Measurements from ENCODE around the gene TFDP2.
"Not testable (repeated sequence)": the region's sequence is repeated elsewhere in the genome, so short reads cannot be mapped to it uniquely, and the experiment has no call there.

Gene TFDP2

DNA sequence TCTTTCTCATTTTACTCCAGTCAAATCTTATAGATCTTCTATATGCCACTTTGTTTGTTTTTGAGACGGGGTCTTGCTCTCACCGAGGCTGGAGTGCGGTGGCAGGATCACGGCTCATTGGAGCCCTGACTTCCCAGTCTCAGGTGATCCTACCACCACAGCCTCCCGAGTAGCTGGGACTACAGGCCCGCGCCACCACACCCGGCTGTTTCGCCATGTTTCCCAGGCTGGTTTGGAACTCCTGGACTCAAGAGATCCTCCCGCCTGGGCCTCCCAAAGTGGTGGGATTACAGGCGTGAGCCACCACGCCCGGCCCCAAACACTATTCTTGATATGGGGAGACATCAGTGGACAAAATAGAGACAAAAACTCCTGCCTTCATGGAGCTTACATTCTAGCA lies 927 bp upstream of the TFDP2 start:
- peaks cover 2% of the 10 kb centered on the region for H3K36me3 Mint-ChIP-seq (ENCODE audit: insufficient read depth)
- H3K27me3 Mint-ChIP-seq = no peaks in the 10 kb centered on the region
- peaks cover 19% of the 10 kb centered on the region for H3K4me1 Mint-ChIP-seq
- peak overlapping the region; percentile 87 for H3K4me3 Mint-ChIP-seq
- ATAC-seq (replicated peaks; ENCODE audit: extremely low read depth, poor library complexity, severe bottlenecking) (no peak), DNase-seq (ENCODE audit: low spot score in 2 of 2) (no peak)
- peak overlapping the region; percentile 89 for H3K27ac Mint-ChIP-seq (ENCODE audit: low read depth)
- no peaks in the 10 kb centered on the region for H3K9me3 Mint-ChIP-seq

DNA sequence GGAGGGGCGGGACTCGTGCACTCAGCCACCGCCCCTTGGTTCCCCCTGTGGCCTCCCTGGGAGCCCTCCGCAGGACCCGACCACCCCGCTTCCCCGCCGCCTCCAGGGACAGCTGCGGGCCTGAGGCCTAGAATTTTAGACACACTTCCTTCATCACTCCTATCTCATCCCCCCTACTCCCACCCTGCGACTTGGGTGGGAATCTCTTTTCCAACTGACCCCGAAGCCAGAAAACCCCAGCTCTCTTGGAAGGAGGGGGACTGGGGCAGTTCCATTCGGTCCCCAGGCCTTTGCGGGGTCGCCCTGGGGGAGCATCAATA lies 289 bp upstream of the TFDP2 start:
- H3K9me3 Mint-ChIP-seq = no peaks in the 10 kb centered on the region
- peaks cover 25% of the 10 kb centered on the region for H3K4me1 Mint-ChIP-seq
- ATAC-seq (replicated peaks; ENCODE audit: extremely low read depth, poor library complexity, severe bottlenecking) = no peak
- H3K4me3 Mint-ChIP-seq = peak overlapping the region; percentile 87
- H3K27ac Mint-ChIP-seq (ENCODE audit: low read depth) = peak overlapping the region; percentile 89
- no peak for DNase-seq (ENCODE audit: low spot score in 2 of 2)
- peaks cover 2% of the 10 kb centered on the region for H3K36me3 Mint-ChIP-seq (ENCODE audit: insufficient read depth)
- no peaks in the 10 kb centered on the region for H3K27me3 Mint-ChIP-seq

DNA sequence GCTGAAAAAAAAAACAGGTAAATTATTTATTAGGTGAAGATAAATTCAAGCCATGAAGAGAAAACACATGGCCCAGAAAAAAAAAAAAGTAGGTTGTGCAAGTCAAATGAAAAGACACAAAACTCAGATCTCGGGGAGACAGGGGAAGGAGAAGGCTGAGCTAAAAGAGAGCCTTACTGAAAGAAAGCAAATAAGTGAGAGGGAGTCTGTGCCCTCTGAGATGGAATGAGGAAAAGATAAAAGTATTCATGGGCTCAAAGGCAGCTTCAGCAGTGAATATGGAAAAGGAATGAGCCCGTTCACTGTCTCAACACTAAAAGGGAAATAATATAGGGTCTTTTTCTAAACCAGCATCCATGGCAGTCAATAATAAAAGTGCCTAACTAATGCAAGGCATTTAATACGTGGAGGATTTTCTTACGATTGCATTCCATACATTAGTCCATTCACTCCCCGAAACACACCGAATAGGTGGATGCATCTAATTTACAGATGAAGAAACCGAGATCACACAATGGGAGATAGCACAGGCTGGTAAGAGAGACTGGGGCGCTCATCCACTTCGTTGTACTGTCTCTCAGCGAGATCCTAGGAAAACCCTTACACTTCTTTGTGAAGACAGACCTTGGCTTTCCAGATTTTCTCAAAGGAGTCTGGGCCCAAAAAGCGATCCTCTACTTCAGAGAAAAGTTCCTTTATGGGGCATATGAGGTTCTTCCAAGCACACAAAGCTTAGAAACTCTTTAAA lies 1.1 kb downstream of the TFDP2 start:
- Mint-ChIP-seq H3K4me1 (peaks cover 27% of the 10 kb centered on the region), H3K36me3 (ENCODE audit: insufficient read depth) (peaks cover 2% of the 10 kb centered on the region), H3K27me3 (no peaks in the 10 kb centered on the region), H3K9me3 (no peaks in the 10 kb centered on the region), H3K4me3 (peak overlapping the region; percentile 87), H3K27ac (ENCODE audit: low read depth) (peak overlapping the region; percentile 89)
- DNase-seq (ENCODE audit: low spot score in 2 of 2) (no peak), ATAC-seq (replicated peaks; ENCODE audit: extremely low read depth, poor library complexity, severe bottlenecking) (no peak)

DNA sequence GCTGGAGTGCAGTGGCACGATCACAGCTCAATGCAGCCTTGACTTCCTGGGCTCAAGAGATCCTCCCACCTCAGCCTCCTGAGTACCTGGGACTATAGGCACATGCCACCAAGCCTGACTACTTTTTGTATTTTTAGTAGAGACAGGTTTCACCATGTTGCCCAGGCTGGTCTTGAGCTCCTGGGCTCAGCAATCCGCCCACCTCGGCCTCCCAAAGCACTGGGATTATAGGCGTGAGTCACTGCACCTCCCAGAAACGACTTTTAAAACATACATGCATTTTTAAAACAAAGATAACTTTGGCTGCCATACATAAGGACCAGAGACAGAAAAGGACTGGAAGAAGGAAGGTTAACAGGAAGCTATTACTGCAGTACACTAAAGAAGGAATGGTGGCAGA lies 4.8 kb downstream of the TFDP2 start:
- not testable (repeated sequence) for H3K27me3 Mint-ChIP-seq, H3K4me3 Mint-ChIP-seq
- peaks cover 11% of the 10 kb centered on the region for H3K36me3 Mint-ChIP-seq (ENCODE audit: insufficient read depth)

DNA sequence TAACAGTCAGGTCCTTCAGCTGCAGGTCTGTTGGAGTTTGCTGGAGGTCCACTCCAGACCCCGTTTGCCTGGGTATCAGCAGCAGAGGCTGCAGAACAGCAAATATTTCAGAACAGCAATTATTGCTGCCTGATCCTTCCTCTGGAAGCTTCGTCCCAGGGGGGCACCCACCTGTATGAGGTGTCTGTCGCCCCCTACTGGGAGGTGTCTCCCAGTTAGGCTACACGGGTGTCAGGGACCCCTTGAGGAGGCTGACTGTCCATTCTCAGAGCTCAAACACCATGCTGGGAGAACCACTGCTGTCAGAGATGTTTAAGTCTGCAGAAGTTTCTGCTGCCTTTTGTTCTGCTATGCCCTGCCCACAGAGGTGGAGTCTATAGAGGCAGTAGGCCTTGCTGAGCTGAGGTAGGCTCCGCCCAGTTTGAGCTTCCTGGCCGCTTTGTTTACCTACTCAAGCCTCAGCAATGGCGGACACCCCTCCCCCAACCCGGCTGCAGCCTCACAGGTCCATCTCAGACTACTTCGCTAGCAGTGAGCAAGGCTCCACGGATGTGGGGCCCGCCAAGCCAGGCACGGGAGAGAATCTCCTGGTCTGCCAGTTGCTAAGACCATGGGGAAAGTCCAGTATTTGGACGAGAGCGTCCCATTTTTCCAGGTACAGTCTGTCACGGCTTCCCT lies 8.6 kb downstream of the TFDP2 start:
- not testable (repeated sequence) for H3K27ac Mint-ChIP-seq (ENCODE audit: low read depth); ATAC-seq (replicated peaks; ENCODE audit: extremely low read depth, poor library complexity, severe bottlenecking); H3K9me3 Mint-ChIP-seq; DNase-seq (ENCODE audit: low spot score in 2 of 2); H3K27me3 Mint-ChIP-seq; H3K4me3 Mint-ChIP-seq
- peaks cover 36% of the 10 kb centered on the region for H3K4me1 Mint-ChIP-seq
- H3K36me3 Mint-ChIP-seq (ENCODE audit: insufficient read depth) = peaks cover 12% of the 10 kb centered on the region

More for the DNA sequence above, 4.8 kb downstream of the TFDP2 start:
- DNase-seq (ENCODE audit: low spot score in 2 of 2); H3K9me3 Mint-ChIP-seq; H3K27ac Mint-ChIP-seq (ENCODE audit: low read depth); ATAC-seq (replicated peaks; ENCODE audit: extremely low read depth, poor library complexity, severe bottlenecking): not testable (repeated sequence)
- peaks cover 34% of the 10 kb centered on the region for H3K4me1 Mint-ChIP-seq

DNA sequence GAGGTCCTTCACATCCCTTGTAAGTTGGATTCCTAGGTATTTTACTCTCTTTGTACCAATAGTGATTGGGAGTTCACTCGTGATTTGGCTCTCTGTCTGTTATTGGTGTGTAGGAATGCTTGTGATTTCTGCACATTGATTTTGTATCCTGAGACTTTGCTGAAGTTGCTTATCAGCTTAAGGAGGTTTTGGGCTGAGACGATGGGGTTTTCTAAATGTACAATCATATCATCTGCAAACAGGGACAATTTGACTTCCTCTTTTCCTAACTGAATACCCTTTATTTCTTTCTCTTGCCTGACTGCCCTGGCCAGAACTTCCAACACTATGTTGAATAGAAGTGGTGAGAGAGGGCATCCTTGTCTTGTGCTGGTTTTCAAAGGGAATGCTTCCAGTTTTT lies 12.3 kb downstream of the TFDP2 start:
- H3K27ac Mint-ChIP-seq (ENCODE audit: low read depth); ATAC-seq (replicated peaks; ENCODE audit: extremely low read depth, poor library complexity, severe bottlenecking); H3K9me3 Mint-ChIP-seq; DNase-seq (ENCODE audit: low spot score in 2 of 2); H3K27me3 Mint-ChIP-seq; H3K4me3 Mint-ChIP-seq; H3K36me3 Mint-ChIP-seq (ENCODE audit: insufficient read depth): not testable (repeated sequence)
- H3K4me1 Mint-ChIP-seq = peaks cover 28% of the 10 kb centered on the region

DNA sequence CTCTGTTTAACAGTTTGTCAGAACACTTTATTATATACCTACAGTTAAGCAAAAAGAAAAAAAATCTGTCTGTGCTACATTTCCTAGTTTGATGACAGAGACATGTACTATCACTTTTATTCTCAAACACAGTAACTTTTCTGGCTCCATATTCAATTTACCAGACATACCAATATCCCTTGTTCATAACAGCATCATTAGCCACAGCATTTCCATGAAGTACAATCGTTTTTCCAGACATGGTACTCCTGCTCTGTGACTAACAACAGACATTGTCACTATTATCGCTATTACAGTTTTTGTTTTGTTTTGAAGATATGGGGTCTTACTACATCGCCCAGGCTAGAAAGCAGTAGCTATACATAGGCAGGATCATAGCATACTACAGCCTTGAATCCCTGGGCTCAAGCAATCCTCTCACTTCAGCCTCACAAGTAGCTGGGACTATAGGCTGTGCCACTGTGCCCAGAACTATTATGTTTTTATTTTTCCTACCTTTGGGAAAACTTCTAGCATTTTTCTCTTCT lies 14.5 kb downstream of the TFDP2 start:
- ATAC-seq (replicated peaks; ENCODE audit: extremely low read depth, poor library complexity, severe bottlenecking) = no peak
- H3K36me3 Mint-ChIP-seq (ENCODE audit: insufficient read depth) = peaks cover 3% of the 10 kb centered on the region
- H3K4me3 Mint-ChIP-seq = no peak overlapping the region
- H3K27ac Mint-ChIP-seq (ENCODE audit: low read depth) = peak overlapping the region; percentile 65
- no peaks in the 10 kb centered on the region for H3K27me3 Mint-ChIP-seq
- H3K4me1 Mint-ChIP-seq = peaks cover 35% of the 10 kb centered on the region
- DNase-seq (ENCODE audit: low spot score in 2 of 2) = no peak
- H3K9me3 Mint-ChIP-seq = no peaks in the 10 kb centered on the region

DNA sequence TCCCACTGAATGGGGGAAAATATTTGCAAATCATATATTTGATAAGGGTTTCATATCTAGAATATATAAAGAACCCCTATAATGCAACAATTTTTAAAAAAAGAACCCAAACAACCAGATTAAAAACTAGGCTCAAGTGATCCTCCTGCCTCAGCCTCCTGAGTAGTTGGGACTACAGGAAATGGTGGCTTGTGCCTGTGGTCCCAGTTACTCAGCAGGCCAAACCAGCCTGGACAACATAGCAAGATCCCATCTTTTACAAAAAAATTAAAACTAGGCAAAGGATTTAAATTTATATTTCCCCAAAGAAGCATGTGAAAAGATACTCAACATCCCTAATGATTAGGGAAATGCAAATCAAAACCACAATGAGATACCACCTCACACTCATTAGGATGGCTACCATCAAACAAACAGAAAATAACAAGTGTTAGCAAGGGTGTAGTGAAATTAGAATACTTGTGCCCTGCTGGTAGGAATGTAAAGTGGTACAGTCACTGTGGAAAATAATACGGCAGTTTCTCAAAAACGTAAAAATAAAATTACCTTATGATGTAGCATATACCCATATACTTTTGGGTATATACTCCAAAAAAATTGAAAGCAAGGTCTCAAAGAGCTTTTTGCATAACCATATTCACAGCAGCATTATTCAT lies 19.7 kb downstream of the TFDP2 start:
- no peaks in the 10 kb centered on the region for H3K9me3 Mint-ChIP-seq
- DNase-seq (ENCODE audit: low spot score in 2 of 2) = no peak
- H3K4me1 Mint-ChIP-seq = peaks cover 22% of the 10 kb centered on the region
- H3K27ac Mint-ChIP-seq (ENCODE audit: low read depth) = no peak overlapping the region
- peaks cover 3% of the 10 kb centered on the region for H3K36me3 Mint-ChIP-seq (ENCODE audit: insufficient read depth)
- H3K4me3 Mint-ChIP-seq = no peak overlapping the region
- no peak for ATAC-seq (replicated peaks; ENCODE audit: extremely low read depth, poor library complexity, severe bottlenecking)
- no peaks in the 10 kb centered on the region for H3K27me3 Mint-ChIP-seq

DNA sequence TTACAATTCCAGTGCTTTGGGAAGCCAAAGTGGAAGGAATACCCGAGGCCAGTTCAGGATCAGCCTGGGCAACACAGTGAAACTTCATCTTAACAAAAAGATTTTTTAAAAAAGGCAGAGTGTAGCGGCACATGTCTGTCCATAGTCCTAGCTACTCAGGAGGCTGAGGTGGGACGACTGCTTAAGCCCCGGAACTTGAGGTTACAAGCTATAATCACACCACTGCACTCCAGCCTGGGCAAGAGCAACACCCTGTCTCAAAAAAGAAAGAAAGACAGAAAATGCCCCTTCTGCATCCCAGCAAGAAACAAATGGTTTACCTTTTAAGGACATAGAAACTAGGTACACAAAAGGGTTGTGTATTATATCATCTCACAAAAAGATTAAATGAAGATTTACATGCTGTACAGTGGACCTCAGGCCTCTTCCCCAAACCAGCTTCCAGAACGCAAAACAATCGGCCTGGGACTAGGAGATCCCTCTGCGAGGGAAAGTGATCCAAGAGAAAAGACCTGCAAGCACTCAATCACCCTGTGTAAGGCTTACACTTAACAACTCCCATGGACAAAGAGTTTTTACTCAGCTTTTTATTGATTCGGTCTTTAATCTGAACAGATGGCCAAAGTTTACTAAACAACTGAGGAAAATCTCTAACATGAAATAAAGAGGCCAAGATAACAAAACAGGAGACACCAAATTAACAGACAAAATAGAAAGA lies 21.2 kb downstream of the TFDP2 start:
- Mint-ChIP-seq H3K4me3 (no peak overlapping the region), H3K4me1 (peaks cover 21% of the 10 kb centered on the region), H3K27me3 (no peaks in the 10 kb centered on the region), H3K27ac (ENCODE audit: low read depth) (peak overlapping the region; percentile 27), H3K36me3 (ENCODE audit: insufficient read depth) (peaks cover 4% of the 10 kb centered on the region), H3K9me3 (no peaks in the 10 kb centered on the region)
- DNase-seq (ENCODE audit: low spot score in 2 of 2) (no peak), ATAC-seq (replicated peaks; ENCODE audit: extremely low read depth, poor library complexity, severe bottlenecking) (no peak)

DNA sequence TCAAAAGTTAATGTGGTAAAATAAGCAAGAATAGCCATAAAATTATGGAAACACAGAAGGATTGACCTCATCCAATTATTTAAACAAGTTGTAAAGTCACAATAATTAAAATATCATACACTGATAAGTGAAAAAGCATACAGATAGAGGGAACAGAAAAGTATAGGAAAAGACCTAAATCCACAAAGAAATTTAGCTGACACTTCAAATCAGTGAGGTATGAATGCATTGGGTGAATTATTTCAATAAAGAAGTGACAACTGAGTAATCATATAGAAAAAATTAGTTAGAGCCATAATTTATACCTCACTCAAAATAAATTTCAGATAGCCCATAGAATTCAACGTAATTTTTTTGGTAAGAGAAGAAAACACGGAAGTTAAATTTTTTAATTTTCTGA lies 25.1 kb downstream of the TFDP2 start:
- ATAC-seq (replicated peaks; ENCODE audit: extremely low read depth, poor library complexity, severe bottlenecking) (no peak), DNase-seq (ENCODE audit: low spot score in 2 of 2) (no peak)
- Mint-ChIP-seq H3K36me3 (ENCODE audit: insufficient read depth) (peaks cover 4% of the 10 kb centered on the region), H3K4me1 (peaks cover 16% of the 10 kb centered on the region), H3K4me3 (no peak overlapping the region), H3K27me3 (no peaks in the 10 kb centered on the region), H3K27ac (ENCODE audit: low read depth) (no peak overlapping the region), H3K9me3 (no peaks in the 10 kb centered on the region)

DNA sequence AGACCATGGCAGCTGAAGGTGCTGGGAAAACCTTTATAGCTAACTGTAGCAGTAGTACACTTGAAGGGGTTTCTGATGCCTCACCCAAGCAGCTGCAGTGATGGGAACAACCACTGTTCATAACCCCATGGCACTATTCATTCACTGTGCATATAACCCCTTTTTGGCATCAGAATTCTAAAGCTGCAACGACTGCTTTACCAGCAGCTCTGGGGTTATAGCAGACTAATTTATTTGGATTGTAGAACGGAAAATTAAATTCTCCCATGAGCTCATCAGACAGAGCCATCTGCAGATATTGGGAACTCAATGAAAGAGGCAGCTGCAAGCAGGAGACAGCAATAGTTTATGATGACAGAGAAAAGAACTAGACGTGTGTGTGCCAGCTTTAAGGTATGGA lies 28.6 kb downstream of the TFDP2 start:
- ATAC-seq (replicated peaks; ENCODE audit: extremely low read depth, poor library complexity, severe bottlenecking) = no peak
- H3K9me3 Mint-ChIP-seq = no peaks in the 10 kb centered on the region
- no peak overlapping the region for H3K4me3 Mint-ChIP-seq
- H3K27me3 Mint-ChIP-seq = no peaks in the 10 kb centered on the region
- H3K36me3 Mint-ChIP-seq (ENCODE audit: insufficient read depth) = peaks cover 2% of the 10 kb centered on the region
- peaks cover 19% of the 10 kb centered on the region for H3K4me1 Mint-ChIP-seq
- no peak overlapping the region for H3K27ac Mint-ChIP-seq (ENCODE audit: low read depth)
- no peak for DNase-seq (ENCODE audit: low spot score in 2 of 2)

DNA sequence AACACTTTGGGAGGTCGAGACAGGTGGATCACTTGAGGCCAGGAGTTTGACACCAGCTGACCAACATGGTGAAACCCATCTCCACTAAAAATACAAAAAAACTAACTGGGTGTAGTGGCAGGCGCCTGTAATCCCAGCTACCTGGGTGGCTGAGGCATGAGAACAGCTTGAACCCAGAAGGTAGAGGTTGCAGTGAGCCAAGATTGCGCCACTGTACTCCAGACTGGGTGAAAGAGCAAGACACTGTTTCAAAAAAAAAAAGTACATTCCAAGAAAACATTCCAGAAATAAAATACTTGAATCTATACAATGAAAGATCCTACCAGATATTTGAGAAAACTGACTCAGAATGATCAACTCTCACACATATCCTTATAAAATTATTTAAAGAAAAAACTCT lies 30.4 kb downstream of the TFDP2 start:
- DNase-seq (ENCODE audit: low spot score in 2 of 2) (no peak), ATAC-seq (replicated peaks; ENCODE audit: extremely low read depth, poor library complexity, severe bottlenecking) (no peak)
- H3K27me3 Mint-ChIP-seq = no peaks in the 10 kb centered on the region
- no peak overlapping the region for H3K27ac Mint-ChIP-seq (ENCODE audit: low read depth)
- peaks cover 19% of the 10 kb centered on the region for H3K4me1 Mint-ChIP-seq
- no peak overlapping the region for H3K4me3 Mint-ChIP-seq
- H3K9me3 Mint-ChIP-seq = no peaks in the 10 kb centered on the region
- no peaks in the 10 kb centered on the region for H3K36me3 Mint-ChIP-seq (ENCODE audit: insufficient read depth)

Data from central memory CD8-positive, alpha-beta T cell (primary cell).